Ishikawa (cell line): ENCODE data around the gene DDX21.

ENCODE experiments used
- CEBPB ChIP-seq: IDR thresholded peaks from 2 replicates; pipeline ENCODE4 v1.6.1; 2012
- CREB1 ChIP-seq: IDR thresholded peaks from 2 replicates; pipeline ENCODE4 v1.6.1; 2012; ENCODE audit warnings: low read depth
- EGR1 ChIP-seq: IDR thresholded peaks from 2 replicates; pipeline ENCODE4 v1.6.1; 2012
- EP300 ChIP-seq: IDR thresholded peaks from 2 replicates; pipeline ENCODE4 v1.6.1; 2012; ENCODE audit warnings: borderline replicate concordance
- FOXM1 ChIP-seq: IDR thresholded peaks from 2 replicates; pipeline ENCODE4 v1.6.1; 2012; ENCODE audit warnings: low read depth, borderline replicate concordance
- RAD21 ChIP-seq: IDR thresholded peaks from 2 replicates; pipeline ENCODE4 v1.6.1; 2012; ENCODE audit warnings: low read depth
- REST ChIP-seq: IDR thresholded peaks from 2 replicates; pipeline ENCODE4 v1.6.1; 2012; ENCODE audit warnings: low read depth, mild to moderate bottlenecking
- TAF1 ChIP-seq: IDR thresholded peaks from 2 replicates; pipeline ENCODE4 v1.6.1; 2012; ENCODE audit warnings: low read depth, mild to moderate bottlenecking
- TEAD4 ChIP-seq: IDR thresholded peaks from 2 replicates; pipeline ENCODE4 v1.6.1; 2012
- TF ChIP-seq, protein P1 (sequence below): IDR thresholded peaks from 2 replicates; pipeline ENCODE4 v1.6.1; 2012
- TF ChIP-seq, protein P2 (sequence below): IDR thresholded peaks from 2 replicates; pipeline ENCODE4 v1.6.1; 2012

DNA sequence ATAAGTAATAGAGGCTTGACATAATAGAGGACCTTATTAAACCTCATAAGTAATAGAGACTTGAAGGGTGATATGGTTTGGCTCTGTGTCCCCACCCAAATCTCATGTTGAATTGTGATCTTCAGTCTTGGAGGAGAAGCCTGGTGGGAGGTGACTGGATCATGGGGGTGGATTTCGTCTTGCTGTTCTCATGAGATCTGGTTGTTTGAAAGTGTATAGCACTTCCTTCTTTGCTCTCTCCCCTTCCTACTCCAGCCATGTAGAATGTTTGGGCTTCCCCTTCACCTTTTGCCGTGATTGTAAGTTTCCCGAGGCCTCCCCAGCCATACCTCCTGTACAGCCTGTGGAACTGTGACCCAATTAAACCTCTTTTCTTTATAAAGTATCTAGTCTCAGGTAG is 41.2 kb downstream of the DDX21 start:
- TF ChIP-seq RAD21, result no peak
- no peak for TF ChIP-seq REST
- TF ChIP-seq EP300, result no peak
- TF ChIP-seq, protein P1, sequence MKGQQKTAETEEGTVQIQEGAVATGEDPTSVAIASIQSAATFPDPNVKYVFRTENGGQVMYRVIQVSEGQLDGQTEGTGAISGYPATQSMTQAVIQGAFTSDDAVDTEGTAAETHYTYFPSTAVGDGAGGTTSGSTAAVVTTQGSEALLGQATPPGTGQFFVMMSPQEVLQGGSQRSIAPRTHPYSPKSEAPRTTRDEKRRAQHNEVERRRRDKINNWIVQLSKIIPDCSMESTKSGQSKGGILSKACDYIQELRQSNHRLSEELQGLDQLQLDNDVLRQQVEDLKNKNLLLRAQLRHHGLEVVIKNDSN, result no peak
- no peak for TF ChIP-seq TAF1
- no peak for TF ChIP-seq CREB1
- no peak for TF ChIP-seq TEAD4
- TF ChIP-seq, protein P2, sequence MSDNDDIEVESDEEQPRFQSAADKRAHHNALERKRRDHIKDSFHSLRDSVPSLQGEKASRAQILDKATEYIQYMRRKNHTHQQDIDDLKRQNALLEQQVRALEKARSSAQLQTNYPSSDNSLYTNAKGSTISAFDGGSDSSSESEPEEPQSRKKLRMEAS, result no peak
- no peak for TF ChIP-seq EGR1
- no peak for TF ChIP-seq FOXM1
- no peak for TF ChIP-seq CEBPB
